Fibroblast of lung (primary cell): ENCODE measurements around the gene ACE. TPM values are rescaled to one million over a fixed set of nuclear protein-coding genes. Genes with fewer than 3 reads are reported as not detected.
A peak's percentile ranks its signal among the peaks of the same experiment; 100 is the strongest.

Experiments used
- DNase-seq, 2 donors: peaks; one replicate each; pipeline versions ENCODE4 v3.0.0 to v3.0.0-alpha.2; 2010; ENCODE audit warnings: low read depth in 2 of 2
- H2AFZ ChIP-seq: 2 replicates; pipeline ENCODE4 v1.5.1; 2012; ENCODE audit warnings: low read length, control low read depth, inconsistent platforms
- H3K27ac ChIP-seq: 2 replicates; pipeline ENCODE4 v1.5.1; 2011; ENCODE audit warnings: low read length, control low read depth; ENCODE audit not compliant: insufficient read depth
- H3K27me3 ChIP-seq: 2 replicates; pipeline ENCODE4 v1.5.1; 2011; ENCODE audit warnings: mild to moderate bottlenecking, low read length; ENCODE audit not compliant: control insufficient read depth, insufficient read depth
- H3K36me3 ChIP-seq: 2 replicates; pipeline ENCODE4 v1.5.1; 2011; ENCODE audit warnings: low read length; ENCODE audit not compliant: control insufficient read depth, insufficient read depth
- H3K4me1 ChIP-seq: 2 replicates; pipeline ENCODE4 v1.5.1; 2011; ENCODE audit warnings: low read length; ENCODE audit not compliant: control insufficient read depth, insufficient read depth; ENCODE audit errors: extremely low read depth
- H3K4me2 ChIP-seq: 2 replicates; pipeline ENCODE4 v1.5.1; 2011; ENCODE audit warnings: low read length, control low read depth; ENCODE audit not compliant: insufficient read depth; ENCODE audit errors: extremely low read depth
- H3K4me3 ChIP-seq, 4 experiments: fragments of 200-600 bp in 1 of 4; sonication (generic) in 1 of 4; replicated peaks in 1 of 4; 2 replicates each; pipeline ENCODE4 v1.5.1; 2011 to 2016; ENCODE audit warnings: low read length in 4 of 4, low read depth in 3 of 4, mild to moderate bottlenecking in 3 of 4, control low read depth in 2 of 4, inconsistent platforms in 1 of 4, mixed read lengths in 1 of 4; ENCODE audit not compliant: insufficient read depth in 1 of 4; ENCODE audit errors: control extremely low read depth in 1 of 4
- H3K79me2 ChIP-seq: 2 replicates; pipeline ENCODE4 v1.5.1; 2012; ENCODE audit warnings: mild to moderate bottlenecking, low read length, inconsistent platforms; ENCODE audit not compliant: control insufficient read depth, insufficient read depth
- H3K9ac ChIP-seq: 2 replicates; pipeline ENCODE4 v1.5.1; 2011; ENCODE audit warnings: mild to moderate bottlenecking, low read length, control low read depth; ENCODE audit not compliant: insufficient read depth
- H3K9me3 ChIP-seq: 2 replicates; pipeline ENCODE4 v1.5.1; 2012; ENCODE audit warnings: low read depth, low read length; ENCODE audit not compliant: control insufficient read depth, insufficient read depth
- H4K20me1 ChIP-seq: 2 replicates; pipeline ENCODE4 v1.5.1; 2011; ENCODE audit warnings: low read length; ENCODE audit not compliant: control insufficient read depth, insufficient read depth; ENCODE audit errors: extremely low read depth
- EZH2 ChIP-seq: IDR thresholded peaks from 2 replicates; pipeline ENCODE4 v1.5.1; 2012; ENCODE audit warnings: low read length, control low read depth, mild to moderate bottlenecking; ENCODE audit errors: missing control alignments
- polyA plus RNA-seq, 2 donors: library from polyadenylated mRNA; depleted of rRNA in 1 of 2; stranded (reverse) in 1 of 2; unstranded in 1 of 2; fragments of >200 nt; gene quantifications; 2 replicates each; pipeline ENCODE4 v1.2.1, GENCODE V29; 2011 to 2012; ENCODE audit warnings: missing spikeins in 1 of 2
- total RNA-seq: library from RNA; depleted of rRNA; stranded (reverse); fragments of >200 nt; gene quantifications from 2 replicates; pipeline ENCODE4 v1.2.1, GENCODE V29; 2014
- TF ChIP-seq, protein P1 (sequence below), 2 donors: IDR thresholded peaks in 1 of 2; conservative IDR thresholded peaks in 1 of 2; 1 replicate in 1 of 2; 2 replicates in 1 of 2; pipeline ENCODE4 v1.5.1; 2011 to 2012; ENCODE audit warnings: low read length in 2 of 2, control low read depth in 1 of 2, inconsistent platforms in 1 of 2, low read depth in 1 of 2, mild to moderate bottlenecking in 1 of 2

ACE gene
- total and polyA plus RNA-seq, 2 donors (not counting 1 experiment from before 2014, with no cell fraction given), result 0.92 to 2.5 TPM

DNA sequence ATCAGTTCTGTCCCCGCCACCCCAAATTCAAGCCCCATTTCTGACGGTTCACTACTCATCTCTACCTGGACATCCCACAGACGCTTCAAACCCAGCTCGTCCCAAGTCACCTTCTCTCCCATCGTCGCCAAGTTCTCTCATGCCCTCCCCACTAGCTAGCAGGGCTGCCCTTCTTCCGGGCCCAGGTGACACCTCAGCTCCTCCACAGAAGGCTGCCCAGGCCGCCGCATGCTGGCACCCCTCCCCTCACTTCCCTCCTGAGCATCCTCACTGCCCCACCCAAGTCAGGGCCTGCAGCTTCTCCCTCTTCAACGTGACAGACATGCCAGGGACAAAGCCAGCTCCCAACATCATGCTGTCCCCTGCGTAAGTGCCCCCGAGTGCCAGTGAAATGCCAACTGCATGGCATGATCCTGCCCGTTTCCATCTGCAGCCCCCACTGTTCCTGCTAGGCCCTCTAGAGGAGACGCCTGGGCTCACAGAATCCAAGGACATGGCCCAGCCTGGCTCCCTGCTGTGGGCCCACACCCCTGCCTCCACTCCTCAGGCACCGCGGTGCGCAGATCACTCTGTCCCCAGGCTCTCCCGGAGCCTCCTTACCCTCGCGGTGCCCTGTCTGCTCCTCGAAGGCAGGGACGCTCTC, 36.6 kb upstream of the ACE start:
- H3K4me3 ChIP-seq, result no peak overlapping the region
- H3K27me3 ChIP-seq, result no peaks in the 10 kb centered on the region
- no peak overlapping the region for H3K9ac ChIP-seq
- TF ChIP-seq EZH2, result no peak
- TF ChIP-seq, protein P1, sequence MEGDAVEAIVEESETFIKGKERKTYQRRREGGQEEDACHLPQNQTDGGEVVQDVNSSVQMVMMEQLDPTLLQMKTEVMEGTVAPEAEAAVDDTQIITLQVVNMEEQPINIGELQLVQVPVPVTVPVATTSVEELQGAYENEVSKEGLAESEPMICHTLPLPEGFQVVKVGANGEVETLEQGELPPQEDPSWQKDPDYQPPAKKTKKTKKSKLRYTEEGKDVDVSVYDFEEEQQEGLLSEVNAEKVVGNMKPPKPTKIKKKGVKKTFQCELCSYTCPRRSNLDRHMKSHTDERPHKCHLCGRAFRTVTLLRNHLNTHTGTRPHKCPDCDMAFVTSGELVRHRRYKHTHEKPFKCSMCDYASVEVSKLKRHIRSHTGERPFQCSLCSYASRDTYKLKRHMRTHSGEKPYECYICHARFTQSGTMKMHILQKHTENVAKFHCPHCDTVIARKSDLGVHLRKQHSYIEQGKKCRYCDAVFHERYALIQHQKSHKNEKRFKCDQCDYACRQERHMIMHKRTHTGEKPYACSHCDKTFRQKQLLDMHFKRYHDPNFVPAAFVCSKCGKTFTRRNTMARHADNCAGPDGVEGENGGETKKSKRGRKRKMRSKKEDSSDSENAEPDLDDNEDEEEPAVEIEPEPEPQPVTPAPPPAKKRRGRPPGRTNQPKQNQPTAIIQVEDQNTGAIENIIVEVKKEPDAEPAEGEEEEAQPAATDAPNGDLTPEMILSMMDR (conservative IDR thresholded peaks at IDR 0.05 in 1 of 2, IDR thresholded peaks at IDR 0.05 in 1 of 2; ENCODE audit: low read depth in 1 of 2, low read length in 2 of 2), result no peak
- no peak for DNase-seq
- H2AFZ ChIP-seq, result peak overlapping the region; percentile 11
- no peaks in the 10 kb centered on the region for H3K79me2 ChIP-seq
- H3K4me2 ChIP-seq, result no peak overlapping the region
- peaks cover 2% of the 10 kb centered on the region for H3K4me1 ChIP-seq
- no peaks in the 10 kb centered on the region for H3K9me3 ChIP-seq
- H4K20me1 ChIP-seq, result no peaks in the 10 kb centered on the region
- no peaks in the 10 kb centered on the region for H3K36me3 ChIP-seq
- no peak overlapping the region for H3K27ac ChIP-seq

DNA sequence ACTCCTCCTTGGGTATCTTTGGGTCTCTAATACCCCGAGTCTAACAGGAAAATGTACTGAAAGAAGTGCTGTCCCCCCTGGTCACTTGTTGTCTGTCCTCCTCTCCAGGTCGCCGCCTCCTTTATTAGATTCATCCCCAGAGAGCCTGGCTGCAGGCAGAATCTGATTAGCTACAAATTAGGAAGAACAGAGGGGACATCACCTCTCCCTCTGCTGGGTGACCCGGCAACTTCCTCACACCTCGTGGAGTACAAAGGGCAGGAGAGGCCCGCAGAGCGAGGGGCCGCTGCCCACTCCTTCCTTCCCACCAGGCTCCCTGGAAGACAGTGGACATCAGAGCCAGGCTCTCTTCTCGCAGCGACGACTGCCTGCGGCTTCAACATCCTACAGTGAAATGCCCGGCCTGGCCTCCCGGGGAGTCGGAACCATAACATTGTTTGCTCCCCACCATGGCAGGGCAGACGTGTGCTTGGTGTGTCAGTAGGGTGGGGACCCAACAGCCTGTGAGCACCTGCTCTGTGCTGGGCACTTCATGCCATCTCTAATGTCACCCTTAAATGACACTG, 36.0 kb upstream of the ACE start:
- Histone ChIP-seq H3K9ac (no peak overlapping the region), H3K27ac (no peak overlapping the region), H3K27me3 (no peaks in the 10 kb centered on the region), H3K36me3 (no peaks in the 10 kb centered on the region), H3K4me1 (peaks cover 2% of the 10 kb centered on the region), H3K4me3 (no peak overlapping the region), H3K79me2 (no peaks in the 10 kb centered on the region), H3K4me2 (no peak overlapping the region), H2AFZ (no peak overlapping the region), H4K20me1 (no peaks in the 10 kb centered on the region), H3K9me3 (no peaks in the 10 kb centered on the region)
- no peak for DNase-seq
- TF ChIP-seq, protein P1 (conservative IDR thresholded peaks at IDR 0.05 in 1 of 2, IDR thresholded peaks at IDR 0.05 in 1 of 2; ENCODE audit: low read depth in 1 of 2, low read length in 2 of 2), result no peak
- no peak for TF ChIP-seq EZH2

GRCh38 chr17:63441654-63442053, 35.2 kb upstream of the ACE start:
- no peak overlapping the region for H3K4me2 ChIP-seq
- no peaks in the 10 kb centered on the region for H3K79me2 ChIP-seq
- H3K27me3 ChIP-seq, result no peaks in the 10 kb centered on the region
- no peaks in the 10 kb centered on the region for H4K20me1 ChIP-seq
- no peaks in the 10 kb centered on the region for H3K36me3 ChIP-seq
- H2AFZ ChIP-seq, result no peak overlapping the region
- TF ChIP-seq, protein P1 (conservative IDR thresholded peaks at IDR 0.05 in 1 of 2, IDR thresholded peaks at IDR 0.05 in 1 of 2; ENCODE audit: low read depth in 1 of 2, low read length in 2 of 2), result no peak
- no peak for TF ChIP-seq EZH2
- no peak for DNase-seq
- peaks cover 2% of the 10 kb centered on the region for H3K4me1 ChIP-seq
- no peaks in the 10 kb centered on the region for H3K9me3 ChIP-seq
- H3K4me3 ChIP-seq, result no peak overlapping the region
- no peak overlapping the region for H3K9ac ChIP-seq
- H3K27ac ChIP-seq, result no peak overlapping the region
